ENCODE results near the gene STK33.

STK33 gene

DNA sequence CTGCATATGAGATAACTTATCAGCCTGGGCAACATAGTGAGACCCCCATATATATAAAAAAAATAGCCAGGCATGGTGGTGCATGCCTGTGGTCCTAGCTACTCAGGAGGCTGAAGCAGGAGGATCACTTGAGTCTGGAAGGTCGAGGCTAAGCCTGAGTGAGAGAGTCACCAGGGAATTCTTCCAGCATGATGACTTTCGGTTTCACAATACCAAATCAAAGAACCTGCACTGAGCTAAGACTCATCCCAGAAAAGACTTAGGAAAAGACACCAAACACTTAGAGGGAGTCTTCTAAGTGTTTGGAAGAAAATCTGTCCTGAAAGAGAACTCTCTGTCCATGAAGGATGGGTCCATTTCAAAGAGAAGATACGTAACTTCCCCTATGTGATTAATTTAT, 12.7 kb downstream of the STK33 start:
- peak overlapping the region; percentile 13 for H3K4me3 ChIP-seq (ENCODE audit: control insufficient read depth, low read depth, low read length)
- DNase-seq (ENCODE audit: low read depth), result peak; percentile 77
- TF ChIP-seq CTCF (conservative IDR thresholded peaks at IDR 0.05; ENCODE audit: control insufficient read depth, insufficient read depth, low read depth, low read length), result no peak

DNA sequence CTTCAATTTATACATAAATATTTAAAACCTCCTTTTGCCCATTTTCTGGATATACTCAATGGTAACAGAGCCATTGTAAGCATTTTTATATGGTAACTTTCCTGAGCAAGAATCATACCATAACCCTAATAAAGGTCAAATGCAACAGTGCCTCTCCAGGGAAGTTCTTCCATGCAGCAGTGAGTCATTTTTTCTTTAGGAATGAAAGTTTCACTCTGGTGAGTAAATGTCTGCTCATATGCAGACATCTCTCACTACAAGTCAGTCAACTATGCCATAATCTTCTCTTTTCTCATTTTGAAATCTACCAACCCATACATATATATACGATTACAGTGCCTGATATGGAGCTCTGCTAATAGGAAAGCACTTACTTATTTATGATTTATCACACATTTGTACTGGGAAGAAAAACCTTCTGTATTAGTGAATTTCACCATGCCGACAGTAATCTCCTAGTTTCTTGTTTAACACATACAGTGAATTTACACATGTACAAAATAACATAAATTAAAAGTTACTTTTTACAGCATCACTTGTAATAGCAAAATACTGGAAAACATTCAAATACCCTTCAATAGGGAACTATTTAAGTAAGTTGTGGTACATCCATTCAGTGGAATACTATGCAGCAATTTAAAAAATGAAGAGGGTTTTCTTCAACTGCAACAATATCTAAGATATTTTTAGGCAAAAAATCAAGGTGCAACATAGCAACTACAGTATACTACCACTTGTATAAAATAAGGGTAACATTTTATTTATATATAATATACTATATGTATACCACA, 16.0 kb downstream of the STK33 start:
- no peak for TF ChIP-seq CTCF (conservative IDR thresholded peaks at IDR 0.05; ENCODE audit: control insufficient read depth, insufficient read depth, low read depth, low read length)
- DNase-seq (ENCODE audit: low read depth), result peak; percentile 56
- H3K4me3 ChIP-seq (ENCODE audit: control insufficient read depth, low read depth, low read length), result no peak overlapping the region

- no peak for TF ChIP-seq CTCF (conservative IDR thresholded peaks at IDR 0.05; ENCODE audit: control insufficient read depth, insufficient read depth, low read depth, low read length)
- no peak overlapping the region for H3K4me3 ChIP-seq (ENCODE audit: control insufficient read depth, low read depth, low read length)
- DNase-seq (ENCODE audit: low read depth), result no peak
Measured at GRCh38 chr11:8574798-8575197, 19.2 kb downstream of the STK33 start.

- TF ChIP-seq CTCF (conservative IDR thresholded peaks at IDR 0.05; ENCODE audit: control insufficient read depth, insufficient read depth, low read depth, low read length), result no peak
- H3K4me3 ChIP-seq (ENCODE audit: control insufficient read depth, low read depth, low read length), result no peak overlapping the region
- DNase-seq (ENCODE audit: low read depth), result no peak
Measured at GRCh38 chr11:8573777-8574176, 20.3 kb downstream of the STK33 start.

GRCh38 chr11:8567602-8568198, 26.3 kb downstream of the STK33 start:
- DNase-seq (ENCODE audit: low read depth), result peak; percentile 19
- no peak overlapping the region for H3K4me3 ChIP-seq (ENCODE audit: control insufficient read depth, low read depth, low read length)
- TF ChIP-seq CTCF (conservative IDR thresholded peaks at IDR 0.05; ENCODE audit: control insufficient read depth, insufficient read depth, low read depth, low read length), result no peak

DNA sequence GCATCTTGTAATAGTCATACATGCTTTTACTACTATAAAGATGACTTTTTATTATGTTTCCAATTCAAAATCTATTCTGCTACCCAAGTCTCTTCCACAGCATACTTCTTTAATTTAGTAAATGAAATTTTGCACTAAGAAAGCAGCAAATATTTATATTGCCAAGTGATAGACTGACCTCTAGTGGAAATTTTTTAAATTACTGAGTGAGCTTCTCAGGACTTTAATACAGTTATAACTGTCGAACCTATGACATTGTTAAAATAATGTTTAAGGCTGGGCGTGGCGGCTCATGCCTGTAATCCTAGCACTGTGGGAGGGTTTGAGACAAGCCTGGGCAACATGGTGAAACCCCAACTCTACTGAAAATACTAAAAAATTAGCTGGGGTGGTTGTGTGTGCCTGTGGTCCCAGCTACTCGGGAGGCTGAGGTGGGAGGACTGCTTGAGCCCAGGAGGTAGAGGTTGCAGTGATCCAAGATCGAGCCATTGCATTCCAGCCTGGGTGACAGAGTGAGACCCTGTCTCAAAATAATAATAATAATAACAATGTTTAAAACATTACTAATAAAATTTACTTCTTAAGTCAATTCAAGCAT, 27.3 kb downstream of the STK33 start:
- peak; percentile 61 for DNase-seq (ENCODE audit: low read depth)
- peak; percentile 48 for TF ChIP-seq CTCF (conservative IDR thresholded peaks at IDR 0.05; ENCODE audit: control insufficient read depth, insufficient read depth, low read depth, low read length)
- no peak overlapping the region for H3K4me3 ChIP-seq (ENCODE audit: control insufficient read depth, low read depth, low read length)
